Activated T-helper 1 cell treated with anti-CD3 and anti-CD28 coated beads, Interleukin-2, amount 50 U/mL, for 16 hours (primary cell): ENCODE measurements around the gene GLMP.

Experiments
- DNase-seq, 2 donors: peaks; one replicate each; pipeline ENCODE4 v3.0.0-alpha.2; 2020; ENCODE audit warnings: low read depth in 1 of 2, low spot score in 1 of 2

The GLMP gene

DNA sequence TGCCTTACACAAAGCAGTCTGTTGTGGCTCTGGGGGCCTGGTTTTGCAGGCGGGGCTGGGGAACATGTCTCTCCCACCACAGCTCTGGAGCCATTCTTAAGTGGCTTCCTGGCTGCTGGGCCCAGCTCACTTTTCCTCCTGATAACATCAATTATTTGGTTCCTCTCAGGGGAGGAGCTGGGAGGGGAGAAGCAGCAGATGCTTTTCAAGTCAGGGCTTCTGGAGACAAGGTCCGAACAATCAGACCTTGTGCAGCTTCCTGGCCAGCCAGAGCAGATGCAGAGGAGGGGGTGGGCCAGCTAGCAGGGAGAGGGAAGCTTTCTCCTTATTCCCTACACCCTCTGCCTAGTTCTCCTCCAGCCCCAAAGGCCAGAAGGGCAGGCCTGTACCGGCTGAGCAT lies 44.0 kb downstream of the GLMP start:
- DNase-seq, result no peak

DNA sequence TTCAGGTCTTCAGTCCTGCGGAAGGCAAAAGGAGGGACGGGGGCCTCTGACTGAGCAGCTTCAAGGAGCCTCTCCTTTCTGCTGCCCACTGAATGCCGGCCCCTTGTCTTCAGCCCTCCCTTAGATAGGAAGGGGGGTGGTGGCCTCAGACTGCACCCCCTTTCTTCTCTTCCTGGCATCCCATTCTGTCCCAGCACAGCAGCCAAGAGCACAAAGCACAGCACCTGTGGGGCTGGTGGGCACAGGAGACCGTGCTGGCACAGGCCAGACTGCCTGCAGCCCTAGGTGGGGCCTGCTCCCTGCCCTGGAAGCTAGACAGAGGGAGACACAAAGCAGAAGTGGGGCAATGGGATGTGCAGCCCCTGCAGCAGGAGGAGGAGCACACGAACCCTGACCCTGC lies 45.9 kb downstream of the GLMP start:
- DNase-seq, result no peak

DNA sequence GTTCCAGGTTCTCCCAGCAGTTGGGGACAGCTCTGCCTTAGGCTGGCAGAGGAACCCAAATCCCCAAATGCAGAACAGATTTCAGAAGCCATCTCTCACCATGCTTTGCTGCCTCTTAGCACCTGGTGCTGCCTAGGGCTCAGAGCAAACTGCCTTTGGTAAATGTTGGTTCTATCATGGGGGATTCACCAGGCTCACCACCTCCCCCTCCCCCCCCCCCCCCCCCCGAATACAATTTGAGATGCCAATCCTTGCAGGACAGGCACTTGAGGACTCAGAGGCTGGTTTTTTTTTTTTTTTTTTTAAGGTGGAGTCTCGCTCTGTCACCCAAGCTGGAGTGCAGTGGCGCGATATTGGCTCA lies 47.2 kb downstream of the GLMP start:
- no peak for DNase-seq

DNA sequence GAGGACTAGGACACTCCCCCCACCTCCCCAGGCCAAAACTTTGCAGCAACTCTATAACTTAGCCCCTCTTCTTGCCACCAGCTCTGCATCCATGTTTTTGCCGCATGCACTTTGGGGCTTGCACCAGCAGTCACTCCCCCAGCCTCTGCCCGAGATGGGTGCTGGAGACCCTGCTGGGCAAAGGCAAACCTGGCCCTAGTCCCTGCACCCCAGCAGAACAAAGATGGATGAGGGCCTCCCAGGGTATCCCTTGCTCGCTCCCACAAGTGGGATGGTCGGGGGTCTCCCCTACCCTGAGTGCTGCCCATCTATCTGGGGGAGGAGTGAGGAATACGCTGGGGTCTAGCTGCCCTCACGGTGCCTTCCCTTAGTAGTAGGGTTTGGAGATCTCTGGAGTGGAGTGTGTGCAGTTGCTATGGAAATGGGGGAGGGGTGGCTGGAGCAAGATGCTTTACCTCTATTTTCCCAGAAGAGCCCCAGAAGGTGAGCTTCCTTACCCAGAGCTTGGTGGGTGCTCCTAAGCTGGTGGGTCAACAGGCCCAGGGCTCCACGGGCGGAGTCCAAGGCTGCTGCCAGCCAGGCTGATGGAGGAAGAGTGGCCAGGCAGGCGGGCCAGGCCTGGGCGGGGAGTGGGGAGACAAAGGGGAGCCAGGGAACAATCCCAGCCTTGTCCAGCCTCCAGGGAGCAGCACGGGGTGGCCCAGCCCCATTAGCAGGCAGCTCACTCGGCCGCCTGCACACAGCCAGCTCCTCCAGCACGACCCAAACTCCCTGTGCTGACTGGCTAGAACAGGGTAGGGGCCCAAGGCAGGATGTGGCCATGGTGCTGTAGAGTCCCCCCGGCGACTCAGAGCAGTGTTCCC lies 47.8 kb downstream of the GLMP start, which contains the start of gene PAQR6:
Gene PAQR6, minus strand, starts transcription at position 597 of the 863 bp plus-strand sequence. CDS start 1,325 bp downstream, outside the sequence.
- no peak for DNase-seq

DNA sequence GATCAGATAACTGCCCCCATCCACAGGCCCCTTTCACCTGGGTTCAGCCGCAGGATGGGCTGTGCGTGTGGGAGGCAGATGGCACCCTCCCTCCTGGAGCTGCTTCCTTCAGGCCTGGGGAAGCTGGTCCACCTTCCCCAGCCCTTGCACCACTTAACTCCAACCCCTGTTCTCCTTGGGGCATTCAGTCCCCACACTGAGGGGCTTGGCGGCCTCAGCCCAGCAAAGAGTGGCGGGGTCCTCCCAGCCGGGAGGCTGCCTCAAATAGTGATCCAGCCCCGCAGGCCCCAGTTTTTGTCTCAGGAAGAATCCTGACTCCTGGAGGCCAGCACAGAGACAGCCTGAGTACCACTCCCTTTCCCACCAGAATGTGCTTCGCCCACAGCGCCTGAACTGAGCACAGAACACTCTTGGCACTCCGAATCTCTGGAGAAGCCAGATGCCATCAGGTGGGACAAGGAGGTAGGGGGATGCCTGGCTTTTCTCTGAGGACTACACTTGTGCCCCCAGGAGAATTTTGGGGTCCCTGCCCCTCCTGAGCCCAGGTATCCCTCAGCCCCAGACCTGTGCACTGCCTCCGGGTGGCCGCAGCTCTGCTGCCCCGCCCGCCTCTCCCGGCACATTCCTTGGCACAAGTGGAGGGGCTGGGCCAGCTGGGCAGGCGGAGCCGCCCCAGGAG lies 48.6 kb downstream of the GLMP start:
- no peak for DNase-seq

DNA sequence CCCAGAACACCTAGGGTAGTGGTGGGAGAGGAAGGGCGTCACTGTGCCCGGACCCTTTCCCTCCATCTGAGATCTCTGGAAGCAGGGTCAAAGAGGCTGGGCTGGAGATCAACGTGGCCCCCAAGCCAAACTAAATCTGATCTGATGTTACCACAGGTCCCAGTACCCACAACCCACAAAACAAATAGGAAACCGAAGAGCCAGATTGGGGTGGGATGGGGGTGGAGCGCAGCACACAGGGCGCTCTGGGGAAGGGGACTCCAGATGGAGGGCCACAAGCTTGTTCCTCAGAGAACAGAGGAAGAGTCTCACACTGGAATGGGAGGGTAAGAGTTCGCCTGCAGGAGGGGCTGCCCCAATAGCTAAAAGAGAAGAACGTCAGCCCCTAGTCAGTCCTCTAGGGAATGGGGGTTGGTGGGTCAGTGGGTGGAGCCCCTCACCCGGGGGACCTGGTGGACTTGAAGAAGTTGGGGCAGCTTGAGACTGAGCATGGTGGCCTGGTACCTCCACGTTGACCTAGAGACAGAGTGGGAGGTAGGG lies 49.2 kb downstream of the GLMP start:
- DNase-seq, result no peak

DNA sequence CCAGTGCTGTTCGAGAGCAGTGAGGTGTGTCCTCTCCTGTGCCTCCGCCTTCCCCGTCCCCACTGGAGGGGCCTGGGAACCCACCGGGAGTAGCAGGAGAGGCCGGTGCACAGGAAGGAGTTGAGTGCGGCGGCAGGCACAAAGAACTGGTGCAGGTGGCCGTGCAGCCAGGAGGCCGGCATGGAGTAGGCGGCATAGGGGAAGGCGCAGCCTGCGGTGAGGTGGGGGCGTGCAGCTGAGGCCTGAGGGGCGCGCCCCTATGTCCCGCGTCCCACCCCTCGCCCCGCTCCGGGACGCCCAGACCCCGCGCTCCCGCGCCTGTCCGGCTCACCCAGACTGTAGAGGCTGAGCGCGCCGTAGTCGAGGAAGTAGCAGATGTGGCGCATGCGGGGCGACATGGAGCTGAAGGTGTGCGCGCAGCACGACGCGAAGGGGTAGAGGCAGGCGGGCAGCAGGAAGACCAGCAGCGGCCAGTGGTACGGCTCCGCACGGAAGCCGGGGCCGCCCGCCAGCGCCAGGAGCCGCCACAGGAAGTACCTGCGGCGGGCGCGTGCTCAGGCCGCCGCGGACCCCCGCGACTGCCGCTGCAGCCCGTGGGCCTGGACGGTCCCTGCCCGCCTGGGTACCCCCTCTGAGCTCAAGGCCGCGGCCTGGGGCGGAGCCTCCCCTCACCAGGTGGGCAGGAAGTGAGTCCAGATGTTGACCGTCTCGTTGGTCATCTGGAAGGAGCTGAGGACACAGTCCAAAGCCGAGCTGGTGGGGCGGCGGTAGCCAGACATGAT lies 49.8 kb downstream of the GLMP start:
- DNase-seq, result no peak

DNA sequence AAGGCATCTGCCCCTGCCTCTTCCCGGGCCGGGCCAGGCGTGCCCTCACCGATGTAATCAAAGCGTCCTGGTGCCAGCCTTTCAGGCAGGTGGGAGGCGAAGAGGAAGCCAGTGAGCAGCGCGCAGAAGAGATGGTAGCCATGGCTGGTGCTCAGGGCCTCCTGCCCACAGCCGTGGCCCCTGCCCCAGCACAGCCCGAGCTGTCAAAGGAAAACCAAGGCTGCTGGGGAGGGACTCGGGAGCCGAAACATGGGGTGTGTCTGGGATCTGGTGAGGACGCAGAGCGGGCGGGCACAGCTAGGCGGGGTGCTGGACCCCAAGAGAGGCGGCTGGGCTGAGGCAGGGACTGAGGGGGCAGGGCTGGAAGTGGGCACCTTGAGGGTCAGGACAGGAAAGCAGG lies 50.8 kb downstream of the GLMP start:
- no peak for DNase-seq

DNA sequence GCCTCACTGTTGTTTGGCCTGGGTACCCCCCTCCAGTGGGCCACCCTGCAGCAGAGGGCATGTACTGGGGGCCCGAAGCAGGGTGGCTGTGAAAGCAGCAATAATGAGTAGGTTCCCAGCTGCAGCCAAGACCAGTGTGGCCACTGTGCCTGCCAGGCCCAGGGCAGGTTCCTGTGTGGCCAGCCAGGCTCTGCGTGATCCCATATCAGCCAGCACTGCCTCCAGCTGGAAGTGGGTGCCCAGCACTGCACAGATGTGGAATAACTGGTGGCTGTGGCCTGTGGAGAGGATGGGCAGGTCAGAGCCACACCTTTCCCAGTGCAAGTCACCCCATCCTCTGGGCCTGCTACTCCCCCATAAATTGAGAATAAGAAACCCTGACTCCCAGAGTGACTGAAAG lies 51.4 kb downstream of the GLMP start:
- no peak for DNase-seq

DNA sequence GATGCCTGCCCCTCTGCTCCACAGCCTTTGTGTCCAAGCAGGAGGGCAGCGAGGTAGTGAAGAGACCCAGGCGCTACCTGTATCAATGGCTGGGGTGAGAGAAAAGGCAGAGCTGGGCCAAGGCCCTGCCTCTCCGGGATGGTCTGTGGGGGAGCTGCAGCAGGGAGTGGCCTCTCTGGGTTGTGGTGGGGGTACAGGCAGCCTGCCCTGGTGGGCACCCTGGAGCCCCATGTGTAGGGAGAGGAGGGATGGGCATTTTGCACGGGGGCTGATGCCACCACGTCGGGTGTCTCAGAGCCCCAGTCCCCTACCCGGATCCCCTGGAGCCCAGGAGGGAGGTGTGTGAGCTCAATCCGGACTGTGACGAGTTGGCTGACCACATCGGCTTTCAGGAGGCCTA lies 52.7 kb downstream of the GLMP start:
- no peak for DNase-seq
